HG02759 (cell line): ENCODE measurements around the gene SLC38A11.

Experiments used
- ATAC-seq: cut with Tn5 transposase; IDR thresholded peaks from one replicate; pipeline ENCODE4 v1.9.1; 2021; ENCODE audit warnings: mild to moderate bottlenecking, moderate library complexity; ENCODE audit not compliant: unreplicated experiment

Gene SLC38A11

GRCh38 chr2:164974221-164974620 lies 18.9 kb upstream of the SLC38A11 start:
- no peak for ATAC-seq

- ATAC-seq = no peak
These were observed 16.9 kb upstream of the SLC38A11 start for GRCh38 chr2:164972216-164972615.

GRCh38 chr2:164969909-164970690 lies 14.8 kb upstream of the SLC38A11 start:
- ATAC-seq = no peak

GRCh38 chr2:164967781-164968228 lies 12.5 kb upstream of the SLC38A11 start:
- no peak for ATAC-seq

GRCh38 chr2:164967361-164967760 lies 12.0 kb upstream of the SLC38A11 start:
- no peak for ATAC-seq

- ATAC-seq = no peak
These were observed 9.4 kb upstream of the SLC38A11 start for GRCh38 chr2:164964700-164965099.

GRCh38 chr2:164960159-164960558 lies 4.8 kb upstream of the SLC38A11 start:
- ATAC-seq = no peak

- ATAC-seq = no peak
These were observed 1.1 kb downstream of the SLC38A11 start for GRCh38 chr2:164954186-164954585.

GRCh38 chr2:164953279-164953678 lies 2.0 kb downstream of the SLC38A11 start:
- no peak for ATAC-seq

GRCh38 chr2:164952057-164952702 lies 3.1 kb downstream of the SLC38A11 start:
- ATAC-seq = no peak

- no peak for ATAC-seq
These were observed 6.8 kb downstream of the SLC38A11 start for GRCh38 chr2:164948540-164948939.

GRCh38 chr2:164947281-164947680 lies 8.0 kb downstream of the SLC38A11 start:
- no peak for ATAC-seq

GRCh38 chr2:164943289-164943688 lies 12.0 kb downstream of the SLC38A11 start:
- ATAC-seq = no peak

- no peak for ATAC-seq
These were observed 17.4 kb downstream of the SLC38A11 start for GRCh38 chr2:164937864-164938401.

GRCh38 chr2:164935118-164936101 lies 19.9 kb downstream of the SLC38A11 start:
- ATAC-seq = no peak

GRCh38 chr2:164934401-164935117 lies 20.8 kb downstream of the SLC38A11 start:
- ATAC-seq = no peak

GRCh38 chr2:164933671-164934189 lies 21.6 kb downstream of the SLC38A11 start:
- ATAC-seq = no peak

GRCh38 chr2:164932377-164932776 lies 22.9 kb downstream of the SLC38A11 start:
- no peak for ATAC-seq

GRCh38 chr2:164928101-164928673 lies 27.1 kb downstream of the SLC38A11 start:
- no peak for ATAC-seq

GRCh38 chr2:164922134-164922533 lies 33.2 kb downstream of the SLC38A11 start:
- ATAC-seq = no peak
